ENCODE results near the gene SMCO4. TPM values are rescaled to one million over a fixed set of nuclear protein-coding genes. Genes with fewer than 3 reads are reported as not detected.

The SMCO4 gene
- total RNA-seq, 4 donors from 2014 or later, result 7.1 to 28.2 (median 13.0) TPM

GRCh38 chr11:93526346-93526633, 16.9 kb downstream of the SMCO4 start:
- 57 to 76% methylated on average over 3 of the region's 3 CpGs for WGBS, 2 donors
- TF ChIP-seq POLR2A (IDR thresholded peaks at IDR 0.05) (no peak), CTCF (IDR thresholded peaks at IDR 0.05) (no peak)
- no peaks in the 10 kb centered on the region for H3K27me3 ChIP-seq
- intact Hi-C loops (cut with DNase I), result no loop called here
- no peaks in the 10 kb centered on the region for H3K36me3 ChIP-seq
- no peak for DNase-seq
- H3K4me3 ChIP-seq, result no peak overlapping the region
- H3K27ac ChIP-seq, result no peak overlapping the region
- peaks cover 10 to 53% (median 26%) of the 10 kb centered on the region in 3 donors for H3K4me1 ChIP-seq
- H3K9me3 ChIP-seq, result no peaks in the 10 kb centered on the region

- WGBS, 2 donors, result 40 to 45% methylated on average over 6 to 7 of the region's 7 CpGs
- Histone ChIP-seq H3K36me3 (no peaks in the 10 kb centered on the region), H3K4me1 (peaks cover 10 to 53% (median 26%) of the 10 kb centered on the region in 3 donors), H3K9me3 (no peaks in the 10 kb centered on the region), H3K4me3 (no peak overlapping the region), H3K27ac (no peak overlapping the region), H3K27me3 (no peaks in the 10 kb centered on the region)
- intact Hi-C loops (cut with DNase I), result no loop called here
- TF ChIP-seq CTCF (IDR thresholded peaks at IDR 0.05) (no peak), POLR2A (IDR thresholded peaks at IDR 0.05) (no peak)
- DNase-seq, result no peak
Measured at GRCh38 chr11:93525601-93526345, 17.4 kb downstream of the SMCO4 start.

GRCh38 chr11:93524858-93525257, 18.3 kb downstream of the SMCO4 start:
- WGBS, 2 donors, result 71 to 100% methylated on average over 1 to 2 of the region's 2 CpGs
- peaks cover 10 to 47% (median 23%) of the 10 kb centered on the region in 3 donors for H3K4me1 ChIP-seq
- TF ChIP-seq CTCF (IDR thresholded peaks at IDR 0.05), result no peak
- no peak for TF ChIP-seq POLR2A (IDR thresholded peaks at IDR 0.05)
- H3K27me3 ChIP-seq, result no peaks in the 10 kb centered on the region
- H3K27ac ChIP-seq, result no peak overlapping the region
- H3K4me3 ChIP-seq, result no peak overlapping the region
- DNase-seq, result no peak
- intact Hi-C loops (cut with DNase I), result no loop called here
- H3K36me3 ChIP-seq, result no peaks in the 10 kb centered on the region
- H3K9me3 ChIP-seq, result no peaks in the 10 kb centered on the region

GRCh38 chr11:93524173-93524536, 19.0 kb downstream of the SMCO4 start:
- peaks cover 7 to 43% (median 16%) of the 10 kb centered on the region in 3 donors for H3K4me1 ChIP-seq

More at GRCh38 chr11:93524173-93524536, 19.0 kb downstream of the SMCO4 start:
- no peaks in the 10 kb centered on the region for H3K9me3 ChIP-seq
- no peak overlapping the region for H3K4me3 ChIP-seq
- no peaks in the 10 kb centered on the region for H3K27me3 ChIP-seq
- H3K36me3 ChIP-seq, result no peaks in the 10 kb centered on the region
- TF ChIP-seq POLR2A (IDR thresholded peaks at IDR 0.05), result no peak
- TF ChIP-seq CTCF (IDR thresholded peaks at IDR 0.05), result no peak
- no peak for DNase-seq
- intact Hi-C loops (cut with DNase I), result no loop called here
- peak overlapping the region in 1 of 4 donors; percentile 37 for H3K27ac ChIP-seq
- 57 to 65% methylated on average over 2 to 3 of the region's 6 CpGs for WGBS, 2 donors

Data from esophagus squamous epithelium (tissue), 5 donors.